GM19438 (cell line): ENCODE results near the gene SFMBT2.
"Not testable (repeated sequence)": the region's sequence is repeated elsewhere in the genome, so short reads cannot be mapped to it uniquely, and the experiment has no call there.

ENCODE experiments used
- ATAC-seq: cut with Tn5 transposase; IDR thresholded peaks from one replicate; pipeline ENCODE4 v1.9.1; 2021; ENCODE audit warnings: low read depth; ENCODE audit not compliant: unreplicated experiment

Gene SFMBT2

DNA sequence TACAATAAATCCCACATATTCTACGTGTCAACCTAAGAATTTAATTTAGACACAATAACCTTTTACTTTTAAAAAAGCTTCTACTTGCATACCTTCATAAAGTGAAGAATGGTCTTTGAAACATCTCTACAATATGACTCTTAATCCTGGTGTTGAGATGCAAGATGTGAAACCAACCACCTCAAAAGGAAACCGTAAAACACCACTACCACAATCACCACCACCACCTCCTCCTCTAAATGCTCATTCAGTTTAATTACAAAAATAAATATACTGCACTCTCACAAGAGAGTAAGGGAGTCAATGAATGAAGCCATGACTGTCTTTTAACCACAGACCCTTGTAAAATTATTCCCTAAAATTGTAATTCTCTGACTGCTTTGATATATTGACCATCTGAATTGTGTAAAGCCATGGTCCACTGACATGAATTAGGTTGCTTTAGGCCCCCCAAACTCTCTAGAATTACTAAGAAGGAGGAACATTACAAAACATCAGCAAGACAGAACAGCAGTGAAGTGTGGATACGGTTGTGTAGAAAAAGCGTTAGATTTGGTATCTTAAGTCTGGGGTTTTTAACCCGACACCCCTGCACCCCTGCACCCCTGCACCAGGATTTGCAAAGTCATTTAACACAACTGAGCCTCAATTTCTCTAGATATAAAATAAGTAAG is 171.4 kb downstream of the SFMBT2 start:
- ATAC-seq: peak; percentile 65

DNA sequence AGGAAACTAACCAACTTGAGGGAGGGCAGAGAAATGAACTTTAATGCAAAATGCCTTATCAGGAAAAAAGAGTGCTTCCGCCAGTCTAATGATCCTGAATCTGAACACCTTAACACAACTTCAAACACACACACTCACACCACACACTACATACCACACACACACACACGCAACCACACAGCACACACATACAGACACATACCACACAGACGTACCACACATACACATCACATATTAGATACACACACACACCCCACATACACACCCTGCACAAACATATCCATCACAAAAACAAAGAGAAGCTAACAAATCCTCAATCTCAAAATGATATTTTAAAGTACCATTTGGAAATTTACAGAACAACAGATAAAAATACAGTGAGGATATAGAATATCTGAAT is 175.5 kb downstream of the SFMBT2 start:
- ATAC-seq: no peak

DNA sequence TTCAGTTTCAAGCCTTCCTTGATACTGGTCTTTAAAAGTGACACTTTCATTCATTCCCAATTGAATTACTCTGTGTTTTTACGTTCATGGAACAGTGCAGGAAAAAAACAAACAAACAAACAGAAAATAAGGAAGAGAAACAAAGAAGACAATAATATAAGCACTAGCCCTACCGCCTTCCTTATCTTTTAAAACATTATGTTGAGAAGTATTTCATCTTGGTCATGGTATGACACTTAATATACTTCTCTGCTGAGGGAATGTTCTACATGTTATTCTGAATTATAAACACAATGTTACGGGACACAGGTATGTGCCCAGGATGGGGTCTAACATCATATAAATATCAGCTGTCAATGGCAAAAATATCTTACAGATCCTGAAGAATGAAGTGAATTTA is 176.7 kb downstream of the SFMBT2 start:
- no peak for ATAC-seq

DNA sequence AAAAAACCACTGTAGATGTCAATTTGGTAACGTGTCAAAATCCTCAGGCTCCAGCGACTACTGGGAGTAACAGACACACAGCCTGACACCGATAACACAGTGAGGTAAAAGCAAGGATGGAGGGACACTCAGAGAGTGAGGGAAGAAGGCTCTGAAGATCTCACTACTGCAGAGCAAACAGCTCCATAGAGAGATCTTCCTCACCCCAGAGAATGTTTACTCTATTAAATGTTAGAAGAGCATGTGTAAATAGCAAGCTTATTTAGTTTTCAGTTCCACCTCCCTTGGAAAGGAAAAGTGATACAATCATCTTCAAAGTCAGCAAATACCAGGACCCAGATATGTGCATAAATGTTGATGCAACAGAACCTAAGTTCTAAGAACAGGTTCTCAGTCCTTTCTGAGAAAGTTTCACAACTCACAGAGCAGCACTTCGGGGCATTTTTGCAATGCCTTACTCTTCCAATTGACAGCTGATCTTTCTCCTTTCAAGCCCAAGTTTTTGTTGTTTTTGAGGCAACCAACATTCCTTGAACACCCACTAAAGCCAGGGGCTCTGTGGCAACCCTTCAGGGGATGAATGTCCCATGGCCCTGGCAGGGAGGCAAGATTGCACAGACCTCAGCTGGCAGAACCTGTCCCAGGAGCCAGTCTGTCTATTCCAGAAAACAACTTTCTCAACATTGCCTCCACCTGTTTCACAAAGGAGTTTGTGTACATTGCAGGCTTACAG is 177.4 kb downstream of the SFMBT2 start:
- no peak for ATAC-seq

DNA sequence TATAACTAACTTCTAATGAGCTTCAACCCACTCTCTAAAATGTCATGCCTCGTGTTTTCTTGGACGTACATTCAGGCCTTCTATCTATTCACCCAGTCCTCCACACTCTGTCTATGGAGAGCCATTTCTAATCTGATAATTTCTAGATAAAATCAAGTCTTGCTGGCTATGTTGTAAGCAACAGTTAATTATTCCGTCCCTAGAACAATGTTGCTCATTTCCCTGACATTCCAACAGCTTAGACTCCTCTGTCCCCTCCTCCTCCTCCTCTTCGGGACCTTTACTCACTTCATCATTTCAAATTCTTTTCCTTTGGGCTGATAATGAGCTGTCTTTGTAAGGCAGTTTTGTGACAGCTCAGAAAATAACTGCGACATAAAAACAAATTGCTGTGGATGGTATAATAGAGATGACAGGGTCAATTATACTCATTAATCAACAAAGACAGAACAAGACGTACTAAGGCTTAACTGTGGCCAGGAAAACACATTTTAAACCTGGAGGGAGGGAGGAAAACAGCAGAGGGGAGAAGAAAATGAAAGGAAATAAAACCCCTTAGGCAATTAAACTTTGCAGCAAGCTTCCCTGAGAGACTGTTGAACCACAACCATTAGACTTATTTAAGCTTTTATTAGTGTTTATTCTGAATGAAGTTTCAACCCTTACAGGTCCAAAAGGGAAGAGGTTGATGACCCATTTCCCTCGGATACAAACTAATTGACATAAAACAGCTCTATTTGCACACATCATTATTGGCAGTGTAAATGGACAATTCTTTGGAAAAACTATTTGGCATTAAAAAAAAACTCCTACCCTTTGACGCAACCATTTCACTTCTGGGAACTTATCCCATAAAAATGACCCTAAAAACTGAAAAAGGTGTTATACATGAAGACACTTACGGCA is 179.1 kb downstream of the SFMBT2 start:
- no peak for ATAC-seq

DNA sequence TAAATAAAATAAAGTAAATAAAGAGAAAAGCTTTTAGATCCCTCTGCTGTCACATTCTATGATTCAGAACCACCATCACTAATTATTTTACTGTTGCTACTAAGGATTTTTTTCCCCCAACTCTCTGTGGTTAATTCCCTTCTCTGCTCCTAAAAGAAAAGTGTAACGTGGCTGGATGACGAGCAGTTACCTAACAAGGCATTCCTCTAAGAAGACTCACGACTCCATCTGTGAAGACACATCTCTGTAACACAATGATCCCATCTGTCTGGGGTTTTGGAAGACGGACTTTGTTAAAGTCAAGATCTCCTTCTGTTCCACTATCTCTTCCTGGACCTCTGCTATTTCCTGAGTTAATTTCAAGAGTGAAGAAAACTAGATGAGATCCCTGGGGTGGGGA is 179.9 kb downstream of the SFMBT2 start:
- no peak for ATAC-seq

DNA sequence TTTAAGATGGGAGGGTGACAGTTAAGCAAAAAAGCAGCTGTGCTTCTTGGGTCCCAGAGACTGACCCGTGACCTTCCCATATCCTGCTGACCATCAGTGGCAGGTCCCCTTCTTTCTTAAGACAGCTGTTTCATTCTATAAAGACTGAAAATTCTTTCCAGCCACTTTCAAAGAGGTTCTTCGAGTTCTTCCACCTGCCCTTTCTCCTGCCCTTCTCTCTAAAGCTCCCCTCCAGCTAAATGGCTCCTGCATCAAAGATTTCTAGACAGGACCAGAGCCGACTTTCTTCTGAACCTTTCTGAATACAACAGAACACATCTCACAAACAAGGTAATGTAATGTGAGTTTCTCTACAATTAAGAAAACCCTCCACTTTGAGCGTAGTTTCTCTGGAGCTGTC is 180.8 kb downstream of the SFMBT2 start:
- ATAC-seq: no peak

DNA sequence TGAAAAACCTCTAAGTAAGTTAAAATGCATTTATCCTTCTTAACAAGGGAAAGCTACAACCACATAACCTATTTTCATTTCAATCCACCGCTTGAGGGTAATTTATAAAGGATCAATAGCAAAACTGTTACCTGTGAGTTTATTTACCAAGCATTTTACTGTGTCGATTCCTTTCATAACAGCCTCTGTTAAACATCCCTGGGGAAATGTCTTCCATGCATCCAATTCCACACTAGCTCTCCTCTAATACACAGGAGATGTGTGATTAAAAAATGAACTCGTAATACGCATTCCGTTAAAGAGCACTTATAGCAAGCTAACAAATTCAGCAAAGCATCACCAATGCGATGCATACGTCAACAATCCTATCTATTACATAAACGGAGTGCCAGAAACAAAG is 185.7 kb downstream of the SFMBT2 start:
- no peak for ATAC-seq

DNA sequence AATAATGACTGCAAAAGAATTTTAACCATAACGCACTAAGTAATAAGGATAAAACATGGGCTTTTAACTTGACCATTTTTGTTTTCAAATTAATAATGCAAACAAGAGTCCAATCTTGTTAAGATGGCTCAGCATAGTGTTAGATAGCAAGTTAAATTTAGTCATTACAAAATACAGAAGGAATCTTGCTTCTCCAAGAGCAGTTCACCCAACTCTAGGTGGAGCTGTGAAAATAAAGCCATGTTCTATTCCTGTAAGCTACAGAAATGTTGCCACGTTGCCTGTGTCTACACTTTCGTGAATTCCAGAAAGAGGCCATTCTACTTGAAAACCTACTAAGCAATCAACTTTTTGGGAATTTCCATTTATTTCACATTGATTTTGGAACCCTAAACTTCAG is 191.9 kb downstream of the SFMBT2 start:
- ATAC-seq: no peak

DNA sequence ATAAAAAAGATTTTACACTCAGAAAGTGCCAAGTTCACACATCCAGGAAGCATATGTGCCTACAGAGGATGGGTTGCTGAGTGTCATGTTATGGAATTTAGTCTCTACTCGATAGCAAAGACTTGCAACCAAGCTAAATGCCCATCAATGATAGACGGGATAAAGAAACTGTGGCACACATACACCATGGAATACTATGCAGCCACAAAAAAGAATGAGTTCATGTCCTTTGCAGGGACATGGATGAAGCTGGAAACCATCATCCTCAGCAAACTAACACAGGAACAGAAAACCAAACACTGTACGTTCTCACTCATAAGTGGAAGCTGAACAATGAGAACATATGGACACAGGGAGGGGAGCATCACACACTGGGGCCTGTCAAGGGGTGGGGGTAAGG is 198.1 kb downstream of the SFMBT2 start:
- ATAC-seq: not testable (repeated sequence)

DNA sequence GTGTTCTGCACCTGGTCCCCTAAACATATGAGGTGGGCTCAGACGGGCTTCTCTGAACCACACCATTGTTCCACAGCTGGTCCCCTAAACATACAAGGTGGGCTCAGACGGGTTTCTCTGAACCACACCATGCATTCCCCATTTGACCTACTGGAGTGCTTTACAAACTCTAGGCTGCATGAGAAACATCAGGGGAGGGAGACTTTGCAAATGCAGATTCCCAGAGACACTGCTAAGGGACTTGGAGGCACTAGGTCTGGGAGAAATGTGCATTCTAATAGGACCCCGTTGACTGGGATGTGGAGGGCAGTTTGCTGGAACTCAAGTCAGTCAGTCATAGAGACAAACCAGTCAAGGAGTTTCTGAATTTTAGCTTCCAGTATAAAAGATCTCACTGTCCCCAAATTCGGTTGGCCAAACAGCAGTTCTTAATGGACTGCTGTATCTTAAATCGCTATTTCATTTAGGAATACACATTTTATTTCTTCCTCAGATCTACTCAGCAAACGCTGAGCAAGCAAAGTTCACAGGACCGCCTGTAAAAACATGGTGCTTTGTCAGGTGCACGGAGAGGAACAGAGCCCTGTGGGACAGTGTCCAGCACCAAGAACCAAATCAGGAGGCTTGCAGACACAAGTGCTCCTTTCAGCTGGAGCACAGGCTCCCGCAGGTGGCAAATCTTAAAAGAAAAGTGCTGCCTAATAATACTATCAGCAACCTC is 198.8 kb downstream of the SFMBT2 start:
- no peak for ATAC-seq

DNA sequence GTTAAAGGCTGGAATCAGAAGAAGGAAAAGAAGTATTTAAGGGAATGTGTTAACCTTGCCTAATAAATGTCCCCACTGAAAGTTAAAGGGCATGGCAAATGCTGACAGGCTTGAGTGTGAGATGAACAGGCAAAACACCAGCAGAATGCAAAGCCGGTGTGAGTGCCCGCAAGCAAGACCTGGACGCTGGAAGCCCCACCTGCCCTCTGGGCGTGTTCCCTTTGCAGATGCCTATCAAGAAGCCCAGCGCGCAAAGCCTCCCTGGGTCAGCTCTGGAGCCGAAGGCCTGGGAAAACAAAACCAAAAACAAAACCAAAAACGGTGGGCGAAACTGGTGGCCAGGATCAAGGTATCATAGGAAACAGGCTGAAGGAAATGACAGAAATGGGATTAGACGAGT is 200.3 kb downstream of the SFMBT2 start:
- ATAC-seq: no peak

DNA sequence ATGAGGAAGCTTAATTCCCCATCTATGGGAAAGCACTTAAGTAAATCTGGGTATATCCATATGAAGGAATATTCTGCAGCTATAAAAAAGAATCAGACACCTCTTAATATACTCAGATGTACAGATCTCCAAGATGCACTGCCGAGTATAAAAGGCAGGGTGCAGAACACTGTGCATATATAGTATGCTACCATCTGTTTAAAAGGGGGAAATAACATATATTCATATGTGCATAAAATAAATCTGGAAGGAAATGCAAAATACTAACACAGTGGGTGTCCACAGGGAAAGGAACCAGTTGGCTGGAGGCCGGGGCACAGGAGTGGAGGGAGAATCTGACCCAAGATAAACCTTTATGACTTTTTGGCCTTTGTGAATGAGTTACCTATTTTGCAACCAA is 201.4 kb downstream of the SFMBT2 start:
- no peak for ATAC-seq

DNA sequence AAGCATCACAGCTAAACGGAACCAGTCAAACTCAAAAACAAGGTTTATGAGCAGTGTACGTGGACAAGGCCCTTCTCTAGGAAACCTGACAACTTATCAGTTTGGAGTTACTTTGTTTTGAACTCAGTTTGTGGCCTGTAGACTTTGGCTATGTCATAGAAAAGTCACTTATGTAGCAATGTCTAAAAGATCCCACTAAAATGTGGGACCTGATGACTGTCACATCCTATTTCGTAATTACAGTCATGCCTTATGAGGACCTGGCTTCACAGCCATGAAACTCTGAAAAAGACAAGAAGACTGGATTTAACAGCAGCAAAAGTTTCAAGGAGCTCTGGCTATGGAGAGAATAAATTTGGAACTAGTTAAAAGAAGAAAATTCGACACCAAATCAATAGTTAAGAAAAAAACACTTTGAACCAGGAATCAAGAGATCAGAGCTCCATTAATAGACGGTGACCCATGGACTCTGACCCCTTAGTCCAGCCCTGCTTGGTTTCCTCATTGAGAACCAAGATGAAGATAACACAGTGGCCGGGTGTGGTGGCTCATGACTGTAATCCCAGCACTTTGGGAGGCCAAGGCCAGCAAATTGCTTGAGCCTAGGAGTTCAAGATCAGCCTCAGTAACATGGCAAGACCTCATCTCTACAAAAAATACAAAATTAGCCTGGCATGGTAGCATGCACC is 204.3 kb downstream of the SFMBT2 start:
- no peak for ATAC-seq

DNA sequence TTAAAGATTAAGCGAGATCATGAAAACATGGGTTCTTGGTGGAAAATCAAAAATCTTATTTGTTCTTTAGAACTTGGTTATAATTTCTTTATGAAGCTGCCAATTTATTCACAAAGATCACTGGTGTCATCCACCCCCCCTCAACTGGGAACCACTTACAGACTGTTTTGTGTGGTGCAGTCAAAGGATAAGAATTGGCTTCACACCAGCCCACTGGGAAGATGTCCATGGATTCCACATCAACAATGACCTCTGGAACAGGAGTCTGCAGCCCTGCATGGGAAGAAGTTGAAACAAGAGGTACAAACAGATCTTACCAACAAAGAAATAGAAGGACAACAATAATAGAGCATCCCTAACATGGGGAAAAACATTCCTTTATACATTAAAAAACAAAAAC is 205.2 kb downstream of the SFMBT2 start:
- no peak for ATAC-seq

DNA sequence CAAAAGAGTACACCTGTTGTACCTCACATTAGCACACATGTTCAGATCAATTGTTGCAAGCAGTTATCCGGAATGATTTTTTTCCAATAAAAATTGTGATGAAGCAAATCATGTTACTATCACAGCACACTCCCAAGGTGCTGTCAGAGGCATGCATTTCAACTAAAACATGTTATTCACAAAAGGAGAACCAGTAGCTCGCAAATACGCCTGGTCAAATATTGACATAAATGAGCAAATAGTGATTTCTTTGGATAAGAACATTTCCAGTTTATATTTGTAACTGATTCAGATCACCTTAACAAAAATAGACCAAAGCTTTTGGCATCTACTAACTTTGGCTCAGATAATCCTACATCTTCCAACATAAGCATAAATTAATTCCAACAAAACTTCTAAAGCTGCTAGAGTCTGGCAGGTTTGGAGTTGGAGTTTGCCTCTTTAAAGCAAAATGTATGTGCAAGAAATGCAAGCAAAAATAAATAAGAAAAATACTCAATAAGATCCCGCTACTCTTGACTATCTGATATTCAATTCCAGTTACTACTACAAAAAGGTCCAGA is 208.0 kb downstream of the SFMBT2 start:
- ATAC-seq: no peak

DNA sequence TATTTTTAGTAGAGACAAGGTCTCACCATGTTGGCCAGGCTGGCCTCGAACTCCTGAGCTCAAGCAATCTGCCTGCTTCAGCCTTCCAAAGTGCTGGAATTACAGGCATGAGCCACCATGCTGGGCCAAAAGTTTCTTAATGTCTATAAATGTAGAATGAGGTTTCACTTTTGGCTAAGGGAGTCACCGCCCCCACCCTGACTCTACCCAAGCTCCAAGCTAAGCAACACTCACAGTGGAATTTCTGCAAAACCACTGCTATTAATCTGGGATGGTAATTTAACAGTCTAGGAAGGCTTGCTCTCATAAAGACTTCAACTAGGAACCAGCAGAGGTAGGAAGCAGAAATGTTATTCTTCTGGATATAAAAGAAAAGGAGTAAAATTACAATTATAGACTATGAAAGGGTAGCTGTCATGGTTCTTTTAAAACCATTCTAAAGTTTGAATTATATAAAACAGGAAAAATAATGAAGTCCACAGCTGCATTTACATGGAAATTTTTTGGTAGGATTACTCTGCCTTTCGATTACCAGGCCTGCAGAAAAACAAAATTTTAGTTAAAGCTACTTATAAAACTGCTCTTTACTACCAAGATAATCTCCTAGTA is 211.6 kb downstream of the SFMBT2 start:
- ATAC-seq: no peak

DNA sequence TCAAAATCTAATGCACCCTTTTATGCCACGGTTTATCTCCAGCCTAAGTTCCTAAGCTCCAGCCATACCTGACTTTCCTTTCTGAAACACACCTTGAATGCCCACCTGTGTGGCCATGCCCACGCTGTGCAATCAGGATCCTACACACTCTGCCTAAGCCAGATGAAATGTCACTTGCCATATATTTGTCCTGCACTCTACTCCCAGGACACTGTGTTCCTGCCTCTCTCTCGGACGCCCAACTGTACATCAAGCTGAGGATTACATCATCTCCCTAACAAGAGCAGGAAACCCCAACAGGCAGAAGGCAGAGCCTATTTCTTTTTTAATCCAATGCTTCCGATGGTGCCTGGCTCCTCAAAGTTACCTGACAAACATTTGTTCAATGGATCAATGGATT is 214.6 kb downstream of the SFMBT2 start:
- ATAC-seq: no peak

DNA sequence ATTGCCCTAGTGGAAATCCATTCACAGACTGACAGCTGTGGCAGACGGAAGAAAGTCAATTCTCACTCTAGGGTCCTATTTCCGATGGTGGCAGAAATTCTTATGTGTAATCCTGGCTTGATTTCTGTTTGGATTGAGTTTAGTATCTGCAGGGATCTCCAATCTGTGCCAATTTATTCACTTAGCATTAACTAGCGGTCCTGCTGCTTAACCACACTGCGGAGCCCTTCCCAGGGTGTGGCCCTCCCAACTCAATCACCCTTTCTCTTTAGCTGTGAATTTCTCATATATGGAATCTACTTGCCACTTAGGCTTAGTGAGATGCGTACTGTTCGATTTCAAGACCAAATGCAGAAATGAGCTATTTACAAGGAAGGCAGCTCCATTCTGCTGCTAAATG is 215.7 kb downstream of the SFMBT2 start:
- ATAC-seq: no peak
